T-helper 17 cell (primary cell): Measurements from ENCODE around the gene CIROP. TPM values are rescaled to one million over a fixed set of nuclear protein-coding genes. Genes with fewer than 3 reads are reported as not detected.

Experiments used
- ATAC-seq: fragments of 150-1000 bp; cut with Tn5 transposase; 2 replicates; pipeline ENCODE4 v1.10.0; 2021; ENCODE audit warnings: mild to moderate bottlenecking, moderate library complexity
- DNase-seq, 3 donors: peaks; one replicate each; pipeline versions ENCODE4 v3.0.0 to v3.0.0-alpha.2; 2020 to 2021
- H3K9me3 ChIP-seq: one replicate; pipeline ENCODE4 v1.7.0; 2013; ENCODE audit warnings: low read length, mild to moderate bottlenecking; ENCODE audit not compliant: control insufficient read depth, poor library complexity, severe bottlenecking
- H3K27ac Mint-ChIP-seq: one replicate; pipeline ENCODE4 v1.8.0; 2022; ENCODE audit warnings: mild to moderate bottlenecking, moderate library complexity, mixed read lengths
- H3K27me3 Mint-ChIP-seq: one replicate; pipeline ENCODE4 v1.8.0; 2022; ENCODE audit warnings: mixed read lengths
- H3K36me3 Mint-ChIP-seq: one replicate; pipeline ENCODE4 v1.8.0; 2022; ENCODE audit warnings: low read depth, mixed read lengths
- H3K4me1 Mint-ChIP-seq: one replicate; pipeline ENCODE4 v1.8.0; 2022; ENCODE audit warnings: mild to moderate bottlenecking, mixed read lengths
- H3K4me3 Mint-ChIP-seq: one replicate; pipeline ENCODE4 v1.8.0; 2022; ENCODE audit warnings: mild to moderate bottlenecking, moderate library complexity, mixed read lengths
- total RNA-seq, 4 donors: library from RNA in 2 of 4; stranded (reverse) in 2 of 4; gene quantifications; one replicate each; pipeline ENCODE4 v1.2.3 and lab custom pipeline; 2022 to 2026

The CIROP gene
- total RNA-seq, 2 donors from 2014 or later: not detected

- Mint-ChIP-seq H3K27me3 (no peaks in the 10 kb centered on the region), H3K36me3 (peaks cover 6% of the 10 kb centered on the region)
Observed at GRCh38 chr14:23090254-23090636, 14.5 kb downstream of the CIROP start.

DNA sequence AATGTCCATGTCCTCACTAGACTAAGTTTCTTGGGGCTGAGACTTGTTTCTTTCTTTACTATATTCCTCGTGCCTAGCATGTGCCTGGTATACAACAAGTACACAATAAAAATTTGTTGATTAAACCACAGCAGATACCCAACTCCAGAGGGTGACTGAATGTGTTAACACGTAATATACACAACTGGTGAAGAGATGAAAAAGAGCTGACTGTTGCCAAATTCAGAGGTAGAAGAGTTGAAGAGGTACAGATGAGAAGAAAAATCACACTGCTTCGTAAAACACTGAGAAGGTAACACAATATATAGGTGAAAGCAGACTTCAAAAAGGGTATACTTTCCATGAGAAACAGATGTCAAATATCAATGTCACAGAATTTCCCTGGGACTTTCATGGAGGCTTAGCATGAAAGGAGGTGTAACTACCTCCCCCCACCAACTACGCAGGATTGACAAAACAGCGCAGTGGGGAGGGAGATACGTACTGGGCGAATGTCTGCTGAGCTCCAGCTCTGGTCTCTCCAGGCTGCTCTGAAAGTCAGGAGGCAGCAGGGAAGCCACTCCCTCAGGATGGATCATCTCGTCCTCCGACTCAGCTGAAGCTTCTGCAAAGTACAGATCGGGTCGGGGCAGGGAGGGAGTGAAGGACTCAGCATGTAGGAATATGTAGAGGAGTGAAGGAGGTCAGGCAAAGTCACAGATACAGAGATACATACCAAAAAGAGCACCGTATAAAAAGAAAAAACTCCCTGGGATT lies 15.1 kb downstream of the CIROP start:
- Mint-ChIP-seq H3K4me3 (no peak overlapping the region), H3K27me3 (no peaks in the 10 kb centered on the region), H3K4me1 (peaks cover 32% of the 10 kb centered on the region), H3K36me3 (peaks cover 8% of the 10 kb centered on the region), H3K27ac (peak overlapping the region; percentile 11)
- DNase-seq (no peak), ATAC-seq (no peak)
- no peaks in the 10 kb centered on the region for H3K9me3 ChIP-seq

More at GRCh38 chr14:23090254-23090636, 14.5 kb downstream of the CIROP start:
- Mint-ChIP-seq H3K4me3 (no peak overlapping the region), H3K27ac (no peak overlapping the region), H3K4me1 (peaks cover 32% of the 10 kb centered on the region)
- DNase-seq (no peak), ATAC-seq (no peak)
- H3K9me3 ChIP-seq: no peaks in the 10 kb centered on the region

- ATAC-seq (no peak), DNase-seq (no peak)
- H3K27ac Mint-ChIP-seq: peak overlapping the region; percentile 74
- H3K4me3 Mint-ChIP-seq: no peak overlapping the region
- no peaks in the 10 kb centered on the region for H3K9me3 ChIP-seq
- H3K4me1 Mint-ChIP-seq: peaks cover 21% of the 10 kb centered on the region
- peaks cover 8% of the 10 kb centered on the region for H3K36me3 Mint-ChIP-seq
- no peaks in the 10 kb centered on the region for H3K27me3 Mint-ChIP-seq
Observed at GRCh38 chr14:23086565-23086964, 18.2 kb downstream of the CIROP start.

- Mint-ChIP-seq H3K4me3 (no peak overlapping the region), H3K27ac (no peak overlapping the region), H3K27me3 (no peaks in the 10 kb centered on the region), H3K36me3 (peaks cover 11% of the 10 kb centered on the region), H3K4me1 (peaks cover 22% of the 10 kb centered on the region)
- no peaks in the 10 kb centered on the region for H3K9me3 ChIP-seq
- ATAC-seq (no peak), DNase-seq (no peak)
Observed at GRCh38 chr14:23085458-23085857, 19.3 kb downstream of the CIROP start.

DNA sequence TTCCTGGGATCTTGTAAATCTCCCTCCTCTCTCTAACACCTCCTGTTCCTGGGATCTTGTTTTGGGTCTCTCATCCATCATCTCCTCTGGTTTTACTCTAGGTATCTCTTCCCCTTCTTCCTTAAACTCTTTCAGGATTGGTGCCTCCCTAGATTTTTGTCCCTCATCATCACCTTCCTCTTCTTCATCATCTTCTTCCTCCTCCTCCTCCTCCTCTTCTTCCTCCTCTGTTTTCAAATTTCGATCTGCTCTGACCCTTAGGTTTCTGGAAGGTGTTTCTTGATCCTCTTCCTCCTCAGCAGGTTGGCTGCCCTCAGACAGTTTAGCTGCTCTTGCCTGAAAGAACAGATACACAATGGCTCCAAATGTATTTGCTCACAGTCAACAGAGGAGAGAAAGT lies 24.3 kb downstream of the CIROP start:
- H3K27me3 Mint-ChIP-seq: no peaks in the 10 kb centered on the region
- H3K4me3 Mint-ChIP-seq: no peak overlapping the region
- H3K36me3 Mint-ChIP-seq: peaks cover 7% of the 10 kb centered on the region
- H3K4me1 Mint-ChIP-seq: peaks cover 9% of the 10 kb centered on the region
- no peaks in the 10 kb centered on the region for H3K9me3 ChIP-seq
- ATAC-seq (no peak), DNase-seq (no peak)
- H3K27ac Mint-ChIP-seq: peak overlapping the region; percentile 87

GRCh38 chr14:23079716-23080115 lies 25.1 kb downstream of the CIROP start:
- no peaks in the 10 kb centered on the region for H3K9me3 ChIP-seq
- Mint-ChIP-seq H3K4me1 (peaks cover 9% of the 10 kb centered on the region), H3K36me3 (peaks cover 6% of the 10 kb centered on the region), H3K27ac (peak overlapping the region; percentile 87), H3K4me3 (no peak overlapping the region), H3K27me3 (no peaks in the 10 kb centered on the region)
- ATAC-seq: no peak
- no peak for DNase-seq

GRCh38 chr14:23078692-23079116 lies 26.1 kb downstream of the CIROP start:
- Mint-ChIP-seq H3K4me3 (no peak overlapping the region), H3K36me3 (peaks cover 5% of the 10 kb centered on the region), H3K27ac (no peak overlapping the region), H3K27me3 (no peaks in the 10 kb centered on the region), H3K4me1 (peaks cover 9% of the 10 kb centered on the region)
- ATAC-seq: no peak
- no peak for DNase-seq
- H3K9me3 ChIP-seq: no peaks in the 10 kb centered on the region

- Mint-ChIP-seq H3K36me3 (peaks cover 5% of the 10 kb centered on the region), H3K4me3 (no peak overlapping the region)
- no peak for ATAC-seq
Observed at GRCh38 chr14:23077962-23078361, 26.8 kb downstream of the CIROP start.

DNA sequence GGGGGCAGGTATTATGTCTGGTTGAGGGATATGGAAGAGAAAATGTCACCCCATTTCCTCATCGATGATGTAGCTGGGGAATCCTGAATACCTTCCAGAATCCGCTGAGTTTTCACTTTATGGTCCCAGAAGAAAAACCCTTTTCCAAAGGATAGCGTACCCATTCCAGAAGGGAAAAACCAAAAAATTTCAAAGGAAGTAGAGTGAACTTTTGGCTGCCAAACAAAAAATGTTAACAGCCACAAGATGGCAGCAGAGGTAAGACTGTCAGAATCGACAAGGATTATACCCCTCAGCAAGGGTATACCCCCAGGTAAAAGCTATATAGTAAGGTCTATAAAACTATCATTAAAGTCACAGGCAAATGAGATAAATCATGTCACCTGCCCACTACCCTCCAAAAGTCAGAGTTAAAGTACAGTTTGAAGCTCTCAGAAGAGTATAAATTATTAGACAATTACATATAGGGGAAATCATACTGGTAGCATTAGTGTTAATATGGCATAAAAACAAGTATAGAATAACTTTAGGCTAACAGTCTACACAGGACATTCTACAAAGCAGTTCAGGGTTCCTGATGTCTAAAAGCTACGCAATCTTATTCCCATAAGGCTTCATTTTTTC lies 27.9 kb downstream of the CIROP start:
- peak; percentile 68 for ATAC-seq
- H3K36me3 Mint-ChIP-seq: peaks cover 5% of the 10 kb centered on the region
- H3K27ac Mint-ChIP-seq: peak overlapping the region; percentile 41
- H3K27me3 Mint-ChIP-seq: no peaks in the 10 kb centered on the region
- DNase-seq: no peak
- H3K4me1 Mint-ChIP-seq: peaks cover 13% of the 10 kb centered on the region
- no peaks in the 10 kb centered on the region for H3K9me3 ChIP-seq
- H3K4me3 Mint-ChIP-seq: no peak overlapping the region

More at GRCh38 chr14:23077962-23078361, 26.8 kb downstream of the CIROP start:
- no peaks in the 10 kb centered on the region for H3K27me3 Mint-ChIP-seq
- no peaks in the 10 kb centered on the region for H3K9me3 ChIP-seq
- H3K27ac Mint-ChIP-seq: no peak overlapping the region
- peaks cover 9% of the 10 kb centered on the region for H3K4me1 Mint-ChIP-seq
- no peak for DNase-seq

DNA sequence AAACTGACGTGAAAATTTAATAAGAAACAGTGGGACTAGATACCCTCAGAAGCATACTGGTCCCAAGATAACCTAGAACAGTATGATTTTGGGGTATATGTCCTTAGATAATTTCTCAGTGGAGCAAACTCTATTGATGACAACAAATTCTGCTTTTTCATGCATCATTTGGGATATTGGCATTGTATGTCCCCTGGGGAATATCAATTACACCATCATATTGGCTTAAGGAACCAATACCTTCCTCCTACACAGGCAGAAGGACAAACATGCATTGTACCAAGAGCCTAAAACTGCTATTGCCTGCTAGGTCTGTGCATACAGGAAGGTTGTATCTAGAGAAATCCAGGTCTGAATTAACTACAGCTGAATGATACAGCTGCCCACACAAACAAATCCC lies 29.9 kb downstream of the CIROP start:
- Mint-ChIP-seq H3K27ac (peak overlapping the region; percentile 41), H3K4me1 (peaks cover 23% of the 10 kb centered on the region)

GRCh38 chr14:23071921-23072539 lies 32.8 kb downstream of the CIROP start:
- DNase-seq: no peak
- no peak for ATAC-seq
- Mint-ChIP-seq H3K4me1 (peaks cover 24% of the 10 kb centered on the region), H3K27ac (peak overlapping the region; percentile 95), H3K4me3 (peak overlapping the region; percentile 93), H3K27me3 (no peaks in the 10 kb centered on the region), H3K36me3 (no peaks in the 10 kb centered on the region)
- no peaks in the 10 kb centered on the region for H3K9me3 ChIP-seq

More for the DNA sequence above, 29.9 kb downstream of the CIROP start:
- DNase-seq (no peak), ATAC-seq (no peak)
- no peak overlapping the region for H3K4me3 Mint-ChIP-seq
- H3K9me3 ChIP-seq: no peaks in the 10 kb centered on the region
- H3K27me3 Mint-ChIP-seq: no peaks in the 10 kb centered on the region
- H3K36me3 Mint-ChIP-seq: no peaks in the 10 kb centered on the region

DNA sequence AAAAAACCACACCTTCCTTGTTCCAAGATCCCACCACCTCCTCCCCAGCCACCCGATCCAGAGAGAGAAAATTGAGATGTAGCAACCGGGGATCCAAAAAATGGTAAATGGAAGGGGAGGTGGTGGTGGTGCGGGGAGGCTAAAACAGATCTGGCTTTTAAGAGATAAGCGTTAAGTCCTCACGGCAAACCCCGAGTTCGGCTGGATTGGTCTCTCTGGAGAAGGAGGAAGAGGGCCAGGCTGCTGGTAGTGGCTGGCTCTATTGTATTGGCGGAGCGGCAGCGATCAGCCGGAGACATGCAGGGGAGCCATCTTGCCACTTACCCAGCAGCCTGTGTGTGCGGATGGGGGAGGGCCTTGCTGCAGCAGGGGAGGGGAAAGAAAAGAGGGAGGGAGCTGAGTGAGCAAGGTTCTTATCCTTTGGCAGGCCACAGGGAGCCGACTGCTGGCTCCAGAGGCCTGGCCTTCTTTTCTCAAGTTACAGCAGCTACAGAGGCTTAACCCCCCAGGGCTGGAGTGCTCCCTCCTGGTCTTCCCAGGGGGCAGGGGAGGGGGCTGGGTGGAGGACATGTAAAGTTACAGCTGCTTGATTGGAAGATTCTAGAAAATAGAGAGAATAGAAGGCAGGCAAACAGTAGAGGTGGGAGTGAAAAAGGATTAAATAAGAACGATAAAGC lies 33.4 kb downstream of the CIROP start:
- DNase-seq (peak; percentile 59 to 68 (median 66)), ATAC-seq (peak; percentile 92)
- H3K27me3 Mint-ChIP-seq: no peaks in the 10 kb centered on the region
- H3K9me3 ChIP-seq: no peaks in the 10 kb centered on the region
- H3K4me1 Mint-ChIP-seq: peaks cover 24% of the 10 kb centered on the region
- H3K4me3 Mint-ChIP-seq: peak overlapping the region; percentile 93
- H3K36me3 Mint-ChIP-seq: no peaks in the 10 kb centered on the region
- peak overlapping the region; percentile 95 for H3K27ac Mint-ChIP-seq
